Stimulated activated CD4-positive, alpha-beta T cell treated with anti-CD3 and anti-CD28 coated beads, Interleukin-12 subunit alpha, Interleukin-12 subunit beta, amount 100 ng/mL, for 4 hours (primary cell): Measurements from ENCODE around the gene PCDH7.

ENCODE experiments used
- DNase-seq: peaks from one replicate; pipeline ENCODE4 v3.0.0-alpha.2; 2020

Gene PCDH7

DNA sequence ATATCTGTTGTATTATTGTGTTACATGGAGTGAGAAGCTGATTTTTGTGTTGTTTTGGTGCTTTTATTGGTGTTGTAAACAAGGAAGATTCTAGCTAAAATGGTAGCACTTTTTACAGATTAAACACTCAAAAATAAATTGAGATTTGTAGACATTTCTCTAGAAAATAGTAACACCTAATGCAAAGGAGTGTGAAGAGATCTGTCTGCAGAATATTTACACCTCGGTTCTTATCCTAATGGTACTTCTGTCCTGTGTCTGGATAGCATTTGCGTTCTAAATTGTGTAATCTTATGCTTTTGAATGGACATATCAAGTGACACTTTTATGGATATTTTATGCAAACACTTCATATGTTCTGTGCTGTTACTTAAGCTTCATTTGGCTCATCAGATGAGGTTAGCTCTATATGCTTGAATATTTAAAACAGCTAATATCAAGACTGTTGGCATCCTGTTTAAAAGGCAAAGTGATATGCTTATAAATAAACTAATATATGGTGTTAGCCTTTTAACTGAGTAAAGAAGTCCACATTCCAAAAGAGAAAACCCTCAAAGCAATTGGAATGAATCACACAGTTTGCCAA lies 6.0 kb downstream of the PCDH7 start:
- DNase-seq, result no peak

DNA sequence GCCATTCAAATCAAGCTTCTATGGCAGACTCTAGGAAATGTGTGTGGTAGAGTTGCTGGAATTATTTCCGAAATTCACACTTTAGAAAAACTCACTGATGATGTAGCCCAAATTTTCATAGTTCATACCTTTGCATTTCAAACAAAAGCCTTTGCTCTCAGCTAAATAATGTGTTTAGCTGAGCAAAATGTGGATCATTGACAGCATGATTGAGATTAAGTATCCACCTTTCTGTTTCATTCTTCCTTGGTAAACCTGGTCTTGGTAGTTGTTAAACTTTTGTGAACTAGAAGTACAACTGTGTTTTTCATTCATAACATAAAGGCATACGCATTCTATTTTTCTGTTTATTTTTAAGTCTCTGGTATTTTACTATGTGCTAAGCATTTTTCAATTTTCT lies 7.2 kb downstream of the PCDH7 start:
- no peak for DNase-seq

DNA sequence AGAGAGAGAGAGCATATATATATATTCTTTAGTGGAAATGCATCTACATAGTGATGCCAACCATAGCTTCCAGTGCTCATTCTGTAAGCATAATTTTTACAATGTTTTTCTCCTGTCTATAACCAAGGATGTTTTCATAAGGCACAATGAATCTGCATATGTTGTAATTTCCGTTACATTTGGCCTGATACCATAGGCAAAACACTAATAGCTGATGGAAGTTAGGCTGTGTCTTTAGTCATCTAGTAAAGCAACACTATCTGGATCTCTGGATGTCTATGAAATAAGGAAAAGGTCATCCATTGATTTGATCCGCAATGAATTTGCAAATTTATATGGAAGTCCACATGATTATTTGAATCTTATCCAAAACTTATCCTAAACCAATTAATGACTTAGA lies 8.1 kb downstream of the PCDH7 start:
- DNase-seq, result no peak

DNA sequence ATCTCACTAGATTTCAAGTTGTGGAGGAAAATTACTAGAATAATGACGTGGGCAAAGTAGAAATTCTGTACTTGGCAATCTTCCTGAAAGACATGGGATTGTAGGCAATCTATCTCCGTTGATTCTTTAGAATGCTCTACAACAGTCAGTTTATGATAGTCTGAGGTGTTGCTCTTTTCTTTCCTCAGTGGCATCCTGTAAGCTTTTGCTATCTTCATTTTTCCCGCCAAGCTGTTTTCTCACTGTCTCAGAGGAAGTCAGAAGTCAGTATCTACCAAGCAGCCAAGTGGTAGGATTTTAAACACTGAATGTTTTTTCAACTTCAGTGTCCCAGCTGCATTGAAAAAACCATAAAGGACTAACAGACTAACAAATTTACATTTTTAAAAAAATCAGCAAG lies 23.7 kb downstream of the PCDH7 start:
- no peak for DNase-seq

DNA sequence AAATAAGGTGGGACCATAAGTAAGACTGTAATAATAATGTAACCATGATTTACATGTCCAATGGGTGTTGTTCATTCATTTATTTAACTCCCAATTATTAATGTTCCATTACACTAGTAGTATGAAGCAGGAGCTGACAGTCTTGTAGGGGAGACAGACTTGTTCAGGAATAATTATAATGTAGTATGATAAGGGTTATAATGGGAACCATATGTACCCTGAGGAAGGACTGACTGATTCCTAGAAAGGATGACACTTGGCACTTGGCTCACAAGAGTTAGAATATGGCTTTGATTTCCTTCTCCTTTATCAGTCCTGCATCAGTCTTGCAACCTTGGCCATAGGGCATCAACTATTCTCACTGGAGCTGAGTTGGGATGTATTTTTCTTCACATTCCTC lies 24.2 kb downstream of the PCDH7 start:
- no peak for DNase-seq

DNA sequence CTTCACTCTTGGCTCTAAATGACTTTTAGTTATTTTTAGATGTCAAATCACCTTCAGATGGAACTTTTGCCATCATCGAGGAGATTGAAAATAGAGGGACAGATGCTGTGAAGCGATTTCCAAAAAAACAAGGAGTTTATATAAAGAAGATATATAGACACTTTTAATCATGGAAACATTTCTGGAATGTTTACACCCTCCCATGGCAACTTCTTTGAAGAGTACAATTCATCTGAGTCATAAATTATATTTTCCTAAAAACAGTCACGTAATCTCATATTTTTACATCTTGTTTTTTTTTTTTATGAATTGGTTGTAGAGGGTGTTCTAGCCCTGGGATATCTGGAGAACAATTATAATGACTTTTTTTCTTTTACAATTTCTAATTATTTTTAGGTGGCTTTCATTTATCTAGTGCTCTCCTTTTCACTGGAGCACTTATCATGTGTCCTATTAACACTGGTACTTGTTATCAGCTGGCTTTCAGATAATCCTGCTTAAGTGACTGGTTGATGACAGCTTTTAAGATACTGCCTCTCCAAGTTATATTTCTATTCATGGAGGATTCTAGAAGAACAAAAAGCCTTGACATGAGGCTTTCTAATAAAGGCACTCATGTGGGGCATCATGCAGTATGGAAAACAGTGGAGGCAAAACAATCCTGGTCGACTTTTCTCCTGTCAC lies 24.9 kb downstream of the PCDH7 start:
- DNase-seq, result no peak

DNA sequence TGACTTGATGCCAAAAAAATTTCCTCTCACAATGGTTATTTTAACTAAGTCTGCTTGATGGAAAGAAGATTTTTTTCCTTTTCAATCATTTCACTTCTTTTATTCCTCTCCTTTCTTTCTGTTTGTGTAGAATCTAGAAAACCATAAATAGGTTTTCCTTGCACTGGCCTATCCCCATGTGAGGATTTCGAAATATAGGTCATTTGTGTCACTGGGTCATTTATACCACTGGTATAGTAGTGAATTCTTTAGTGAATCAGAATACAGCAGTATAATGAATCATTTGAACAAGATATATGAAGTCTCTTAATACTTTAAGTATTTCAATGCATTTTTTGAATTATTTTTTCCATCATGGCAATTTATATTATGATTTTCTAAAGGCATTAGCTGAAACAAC lies 26.6 kb downstream of the PCDH7 start:
- no peak for DNase-seq

DNA sequence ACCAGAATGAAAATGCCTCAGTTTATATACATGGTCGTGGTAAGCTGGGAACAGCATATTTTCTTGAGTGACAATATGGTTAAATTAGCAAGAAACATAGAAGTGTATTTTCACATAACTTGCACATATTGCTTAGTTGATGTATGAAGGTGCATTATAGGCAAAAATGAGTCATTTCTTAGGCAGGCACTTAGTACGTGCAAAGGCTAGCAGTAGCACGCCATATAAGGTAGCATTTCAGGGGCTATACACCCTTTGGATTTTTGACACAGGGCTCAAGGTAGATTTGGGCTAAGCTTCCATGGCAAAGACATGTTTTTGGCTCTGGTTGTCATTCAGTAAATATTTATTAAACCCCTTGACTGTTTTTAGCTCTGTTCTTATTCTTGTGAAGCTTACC lies 33.1 kb downstream of the PCDH7 start:
- DNase-seq, result no peak

DNA sequence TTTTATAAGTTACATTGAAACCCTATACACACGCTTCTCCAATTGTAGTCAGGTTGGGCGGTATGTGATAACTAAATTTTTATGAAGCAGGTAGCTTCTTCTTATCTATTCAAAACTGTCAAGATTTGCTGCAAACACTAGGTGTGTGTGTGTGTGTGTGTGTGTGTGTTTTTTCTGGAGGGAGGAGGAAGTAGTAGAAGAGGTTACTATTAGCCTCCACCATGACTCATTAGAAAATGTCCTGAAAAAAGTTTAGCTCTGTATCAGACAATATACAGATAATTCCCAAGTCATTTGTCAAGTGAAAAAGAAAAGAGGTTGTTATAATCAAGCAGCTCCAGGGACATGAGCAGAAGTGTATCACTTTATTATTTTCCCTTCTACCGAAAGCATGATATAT lies 33.9 kb downstream of the PCDH7 start:
- DNase-seq, result no peak

DNA sequence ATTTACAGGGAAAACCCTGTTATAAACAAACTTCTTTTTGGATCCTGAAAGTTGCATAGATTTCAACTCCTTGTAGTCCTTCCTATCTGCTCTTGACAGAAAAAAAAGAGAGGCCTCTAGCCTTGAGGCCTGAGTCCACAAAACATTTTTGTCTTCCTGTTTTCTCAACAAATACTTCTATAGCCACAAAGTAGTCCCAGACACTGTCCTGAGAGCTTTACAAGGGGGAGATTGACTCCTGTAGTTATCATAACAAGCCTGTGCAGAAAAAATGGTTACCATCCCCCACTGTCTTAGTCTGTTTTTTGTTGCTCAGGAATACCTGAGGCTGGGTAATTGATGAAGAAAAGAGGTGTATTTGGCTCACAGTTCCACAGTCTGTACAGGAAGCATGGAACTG lies 35.2 kb downstream of the PCDH7 start:
- no peak for DNase-seq

DNA sequence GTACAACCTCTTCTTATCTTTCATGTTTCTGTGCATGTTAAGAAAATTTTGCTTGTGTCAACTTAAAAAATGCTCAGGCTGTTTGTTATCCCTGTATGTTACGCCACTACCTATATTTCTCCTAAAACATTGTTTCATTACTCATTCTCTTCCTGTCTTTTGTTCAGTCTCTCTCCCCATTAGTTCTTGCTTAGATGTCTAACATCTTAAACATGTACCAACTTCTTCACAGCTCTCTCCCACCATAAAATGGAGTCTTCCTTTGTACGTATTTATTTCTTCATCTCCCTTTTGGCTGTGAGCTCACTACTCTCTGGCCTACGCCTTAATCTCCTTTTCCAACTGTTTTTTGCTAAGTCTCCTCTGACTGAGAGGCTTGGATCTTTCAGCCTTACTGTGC lies 36.4 kb downstream of the PCDH7 start:
- no peak for DNase-seq

DNA sequence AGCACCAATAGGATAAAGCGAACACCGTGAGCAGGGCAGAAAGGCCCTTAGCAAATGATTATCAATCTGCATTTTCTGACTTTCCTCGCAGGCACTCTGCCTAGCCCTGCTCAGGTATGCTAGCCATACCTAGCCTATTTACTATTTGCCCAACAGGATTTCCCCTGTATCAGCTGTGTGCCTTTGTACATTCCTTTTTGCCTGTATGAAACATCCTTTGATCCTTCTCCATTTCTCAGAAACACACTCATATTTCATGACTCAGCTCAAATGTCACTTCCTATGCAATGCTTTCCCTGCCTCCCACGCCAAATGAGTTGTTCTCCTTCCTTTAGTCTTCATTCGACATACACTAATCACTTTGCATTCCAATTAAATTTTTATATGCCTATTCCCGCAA lies 37.2 kb downstream of the PCDH7 start:
- DNase-seq, result no peak

DNA sequence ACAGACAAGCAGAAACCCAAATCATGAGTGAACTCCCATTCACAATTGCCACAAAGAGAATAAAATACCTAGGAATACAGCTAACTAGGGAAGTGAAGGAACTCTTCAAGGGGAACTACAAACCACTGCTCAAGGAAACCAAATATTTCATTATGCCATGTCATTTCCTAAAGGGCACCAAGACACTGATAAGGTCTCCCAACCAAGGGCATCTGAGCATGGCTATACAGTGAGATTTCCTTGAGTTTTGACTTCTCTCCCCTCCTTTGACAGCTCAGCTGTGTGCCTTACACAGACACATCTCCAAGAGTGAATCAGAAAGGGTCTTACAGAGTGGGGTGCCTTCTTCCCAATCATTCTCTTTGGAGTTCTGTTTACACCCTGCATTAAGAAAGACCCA lies 40.4 kb downstream of the PCDH7 start:
- DNase-seq, result no peak

DNA sequence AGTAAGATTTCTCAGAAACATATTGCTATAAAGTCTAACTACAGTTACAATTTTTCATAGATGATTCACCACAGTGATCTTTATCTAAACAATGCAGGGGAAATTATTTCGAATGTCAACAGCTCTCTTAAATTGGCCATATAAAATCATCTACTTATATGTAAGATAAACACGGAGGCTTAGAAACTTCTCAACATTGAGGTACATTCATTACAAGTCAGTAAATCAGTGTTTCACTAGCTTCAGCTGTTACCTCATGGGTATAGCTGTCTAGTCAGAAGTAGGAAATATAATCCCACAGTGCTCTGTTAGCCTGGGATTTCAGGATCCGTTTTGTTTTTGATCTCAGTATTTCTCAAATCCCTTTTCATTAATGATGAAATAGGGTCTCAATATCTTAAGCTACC lies 43.2 kb downstream of the PCDH7 start:
- DNase-seq, result no peak

DNA sequence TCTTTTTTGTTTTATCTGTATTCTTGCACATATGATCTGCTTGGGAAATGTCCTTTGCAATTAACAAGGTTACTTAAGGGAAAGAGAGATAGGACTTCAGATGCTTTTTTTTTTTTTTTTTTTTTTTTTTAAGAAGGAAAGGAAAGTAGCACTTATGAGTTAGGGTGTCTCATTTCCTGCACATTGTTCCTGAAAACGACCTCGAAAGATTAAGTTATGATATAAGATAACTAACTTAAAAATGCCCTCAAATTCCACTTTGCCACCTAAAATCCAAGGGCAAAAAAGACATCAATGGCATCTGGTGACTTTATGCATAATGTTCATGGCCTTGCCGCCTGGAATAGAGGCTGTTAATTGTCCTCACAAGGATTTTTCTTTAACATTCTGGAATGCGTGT lies 44.9 kb downstream of the PCDH7 start:
- DNase-seq, result no peak

DNA sequence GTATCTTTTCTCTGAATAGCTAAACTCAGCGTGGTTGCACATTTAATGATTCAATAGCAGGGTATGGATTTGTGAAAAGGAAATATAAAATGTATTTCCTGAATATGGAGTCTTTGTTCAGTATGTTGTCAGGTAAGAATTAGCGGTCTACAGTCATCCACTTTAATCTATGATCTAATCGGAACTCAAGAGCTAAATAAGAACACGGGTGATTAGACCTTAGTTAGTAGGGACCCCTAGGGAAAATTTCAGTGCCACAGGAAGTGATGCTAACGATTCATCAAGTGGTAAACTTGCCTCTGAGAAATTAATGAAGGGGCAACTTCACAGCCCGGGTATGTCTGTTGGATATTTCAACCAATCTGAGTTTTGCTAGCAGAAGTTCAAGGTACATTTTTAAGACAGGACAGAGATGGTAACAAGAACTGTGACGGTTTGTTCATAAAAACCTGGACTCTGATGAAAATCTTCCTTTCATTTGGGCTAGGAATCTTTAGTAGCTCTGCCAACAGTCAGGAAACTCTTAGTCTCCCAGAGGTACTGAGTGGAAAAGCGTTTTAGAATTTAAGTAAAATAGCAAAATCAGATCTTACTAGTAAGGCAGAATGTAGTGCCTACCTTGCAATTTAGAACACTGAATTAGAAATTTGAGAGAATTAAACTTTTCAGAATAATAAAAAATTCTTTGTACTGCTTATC lies 47.1 kb downstream of the PCDH7 start:
- DNase-seq, result no peak

DNA sequence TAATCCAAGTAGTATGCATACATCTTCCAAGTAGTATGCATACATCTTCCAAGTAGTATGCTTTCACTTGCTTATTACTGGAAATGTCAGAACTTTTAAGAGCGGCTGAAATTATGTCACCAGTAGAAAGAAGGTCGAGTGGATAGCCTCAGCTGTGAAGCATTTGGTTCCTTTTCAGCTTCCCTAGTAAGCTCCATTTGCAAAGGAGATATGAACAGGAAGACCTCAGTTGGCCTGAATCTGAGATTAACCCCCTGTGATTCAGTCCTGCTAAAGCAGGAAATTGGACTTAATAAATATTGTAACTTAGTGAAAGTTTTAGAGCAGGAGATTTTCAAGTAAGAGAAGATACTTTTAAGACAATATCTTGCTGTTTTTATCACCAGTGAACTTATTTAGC lies 48.1 kb downstream of the PCDH7 start:
- no peak for DNase-seq

DNA sequence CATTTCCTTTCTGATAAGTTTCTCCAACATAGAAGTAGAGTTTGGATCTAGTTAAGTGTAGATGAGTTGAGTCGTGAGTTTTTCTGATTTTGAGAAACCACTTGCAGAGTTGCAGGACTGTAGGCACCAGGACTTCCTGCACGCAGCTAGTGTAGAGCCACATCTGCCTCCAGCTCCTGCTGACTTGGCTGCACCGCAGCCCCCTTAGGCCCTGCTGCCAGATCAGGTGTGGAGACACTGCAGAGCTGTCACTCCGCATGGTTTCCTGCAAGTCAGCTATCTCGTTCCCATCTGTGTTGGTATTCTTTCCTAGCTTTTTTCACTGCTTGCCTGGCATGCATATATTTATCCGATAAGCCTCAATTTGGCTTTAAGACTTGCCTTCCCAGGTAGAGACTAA lies 48.9 kb downstream of the PCDH7 start:
- DNase-seq, result no peak

DNA sequence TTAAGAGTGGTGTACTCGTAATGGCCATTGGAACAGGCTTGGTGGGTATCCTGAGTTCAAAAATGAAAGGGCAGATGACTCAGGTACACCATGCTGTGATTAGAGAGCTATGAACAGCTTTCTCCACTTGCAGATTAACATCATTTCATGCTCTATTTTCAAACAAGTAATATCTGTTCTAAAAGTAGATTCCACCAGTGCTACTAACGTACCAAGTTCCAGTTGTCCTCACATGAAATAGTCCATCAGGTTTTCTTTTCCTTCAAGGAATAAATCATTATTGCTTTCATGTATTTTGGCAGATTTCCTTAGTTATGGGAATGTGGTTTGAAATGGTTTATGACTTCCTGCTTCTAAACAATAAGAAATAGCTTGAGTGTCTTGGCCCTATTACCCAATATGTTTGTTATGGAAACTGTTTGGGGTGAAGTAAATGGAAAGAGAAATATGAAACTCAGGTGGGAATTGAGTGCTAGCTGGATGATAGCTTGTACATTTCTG lies 49.9 kb downstream of the PCDH7 start:
- DNase-seq, result no peak

DNA sequence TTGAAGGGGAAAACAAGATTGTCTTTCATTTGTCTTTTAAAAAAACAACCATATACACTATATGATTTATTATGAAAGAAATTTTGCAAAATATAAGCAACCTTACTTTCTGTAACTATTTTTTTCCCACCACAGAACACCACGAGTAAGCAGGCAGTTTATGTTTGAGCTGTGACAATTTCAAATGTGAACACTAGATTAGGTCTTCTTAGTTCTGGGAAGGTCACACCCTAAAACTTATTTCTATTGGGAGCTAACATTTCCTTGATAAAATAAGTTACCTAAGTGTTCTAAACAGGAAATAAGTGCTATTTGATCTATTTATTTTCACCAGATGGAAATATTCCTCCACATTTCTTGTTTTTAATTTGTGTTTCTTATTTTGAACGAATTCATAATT lies 50.6 kb downstream of the PCDH7 start:
- no peak for DNase-seq

DNA sequence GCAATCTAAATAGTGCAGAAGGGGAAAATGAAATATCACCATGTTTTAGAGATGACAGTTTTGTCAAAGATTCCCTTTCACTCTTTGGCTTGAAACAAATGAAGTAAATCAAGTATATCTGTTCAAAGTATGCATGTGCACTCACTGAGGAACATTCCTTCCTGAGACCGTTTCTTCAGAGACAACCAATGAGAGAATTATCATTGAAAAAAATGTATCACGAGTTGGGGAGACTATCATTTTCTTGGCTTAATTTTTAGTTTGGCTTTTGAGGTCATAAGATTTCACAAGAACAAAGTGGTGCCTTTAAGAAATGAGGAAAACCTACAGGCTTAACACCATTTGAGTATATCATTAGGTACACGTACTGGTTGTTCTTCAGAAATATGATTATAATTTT lies 56.3 kb downstream of the PCDH7 start:
- no peak for DNase-seq

DNA sequence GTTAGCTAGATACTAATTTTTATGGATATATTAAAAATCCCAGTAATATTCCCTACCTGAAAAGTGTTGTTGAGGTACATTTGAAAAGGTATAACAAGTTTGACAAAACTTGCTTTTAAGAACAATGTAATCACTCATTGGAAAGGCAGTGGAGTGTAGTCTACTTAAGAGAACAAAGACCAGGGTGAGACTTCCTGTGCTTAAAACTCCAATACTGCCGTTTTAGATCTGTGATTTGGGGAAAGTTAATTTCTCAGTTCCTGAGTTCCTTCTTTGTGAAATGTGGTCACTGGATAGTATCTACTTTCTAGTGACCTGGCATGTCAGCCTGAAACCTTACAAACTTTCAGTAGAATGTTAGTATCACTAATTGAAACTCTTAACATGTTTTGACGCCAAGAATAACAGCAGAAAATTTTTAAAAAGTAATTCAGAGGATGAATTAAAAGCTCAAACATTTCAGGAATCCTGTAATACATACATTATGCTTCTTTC lies 56.8 kb downstream of the PCDH7 start:
- DNase-seq, result no peak
